Measurements from ENCODE around the gene C1orf74.
A peak's percentile ranks its signal among the peaks of the same experiment; 100 is the strongest.

Gene C1orf74

GRCh38 chr1:209823143-209824041 is 39.0 kb upstream of the C1orf74 start:
- peak; percentile 66 for TF ChIP-seq CTCF (IDR thresholded peaks at IDR 0.05)
- H3K4me3 ChIP-seq: no peak overlapping the region
- DNase-seq (ENCODE audit: low spot score): no peak
- no peak overlapping the region for H3K27ac ChIP-seq

- Histone ChIP-seq H3K4me3 (no peak overlapping the region), H3K27ac (no peak overlapping the region)
- no peak for DNase-seq (ENCODE audit: low spot score)
- TF ChIP-seq CTCF (IDR thresholded peaks at IDR 0.05): no peak
These were observed 38.3 kb upstream of the C1orf74 start for GRCh38 chr1:209822706-209823105.

GRCh38 chr1:209820986-209821385 is 36.6 kb upstream of the C1orf74 start:
- H3K4me3 ChIP-seq: no peak overlapping the region
- no peak for TF ChIP-seq CTCF (IDR thresholded peaks at IDR 0.05)
- DNase-seq (ENCODE audit: low spot score): no peak
- no peak overlapping the region for H3K27ac ChIP-seq

GRCh38 chr1:209819058-209819457 is 34.7 kb upstream of the C1orf74 start:
- TF ChIP-seq CTCF (IDR thresholded peaks at IDR 0.05): no peak
- no peak for DNase-seq (ENCODE audit: low spot score)

GRCh38 chr1:209817691-209818090 is 33.3 kb upstream of the C1orf74 start:
- DNase-seq (ENCODE audit: low spot score): no peak
- Histone ChIP-seq H3K27ac (no peak overlapping the region), H3K4me3 (no peak overlapping the region)
- TF ChIP-seq CTCF (IDR thresholded peaks at IDR 0.05): no peak

More at GRCh38 chr1:209819058-209819457, 34.7 kb upstream of the C1orf74 start:
- no peak overlapping the region for H3K27ac ChIP-seq
- no peak overlapping the region for H3K4me3 ChIP-seq

GRCh38 chr1:209816923-209817322 is 32.6 kb upstream of the C1orf74 start:
- TF ChIP-seq CTCF (IDR thresholded peaks at IDR 0.05): no peak
- DNase-seq (ENCODE audit: low spot score): no peak
- H3K27ac ChIP-seq: no peak overlapping the region
- no peak overlapping the region for H3K4me3 ChIP-seq

GRCh38 chr1:209815931-209816341 is 31.6 kb upstream of the C1orf74 start:
- TF ChIP-seq CTCF (IDR thresholded peaks at IDR 0.05): no peak
- no peak for DNase-seq (ENCODE audit: low spot score)
- H3K27ac ChIP-seq: no peak overlapping the region
- H3K4me3 ChIP-seq: no peak overlapping the region

Data from coronary artery (tissue), 2 donors.